Mucosa of stomach (tissue), 1 donor: ENCODE measurements around the gene ANKRD1.
"Not testable (repeated sequence)": the region's sequence is repeated elsewhere in the genome, so short reads cannot be mapped to it uniquely, and the experiment has no call there.

Experiments
- H3K27me3 ChIP-seq: one replicate; pipeline ENCODE4 v1.7.0; 2013; ENCODE audit warnings: mild to moderate bottlenecking, low read length; ENCODE audit not compliant: control insufficient read depth, insufficient read depth
- H3K36me3 ChIP-seq: one replicate; pipeline ENCODE4 v1.7.0; 2013; ENCODE audit warnings: low read length; ENCODE audit not compliant: control insufficient read depth, insufficient read depth
- H3K4me1 ChIP-seq: one replicate; pipeline ENCODE4 v1.7.0; 2013; ENCODE audit warnings: mild to moderate bottlenecking, low read length; ENCODE audit not compliant: control insufficient read depth, insufficient read depth
- H3K4me3 ChIP-seq: one replicate; pipeline ENCODE4 v1.7.0; 2013; ENCODE audit warnings: low read length
- H3K9ac ChIP-seq: one replicate; pipeline ENCODE4 v1.7.0; 2013; ENCODE audit warnings: mild to moderate bottlenecking, low read length, moderate library complexity
- H3K9me3 ChIP-seq: one replicate; pipeline ENCODE4 v1.7.0; 2013; ENCODE audit warnings: mild to moderate bottlenecking, low read length, moderate library complexity; ENCODE audit not compliant: control insufficient read depth
- donor health status: Pancreatic carcinoma.

The ANKRD1 gene

DNA sequence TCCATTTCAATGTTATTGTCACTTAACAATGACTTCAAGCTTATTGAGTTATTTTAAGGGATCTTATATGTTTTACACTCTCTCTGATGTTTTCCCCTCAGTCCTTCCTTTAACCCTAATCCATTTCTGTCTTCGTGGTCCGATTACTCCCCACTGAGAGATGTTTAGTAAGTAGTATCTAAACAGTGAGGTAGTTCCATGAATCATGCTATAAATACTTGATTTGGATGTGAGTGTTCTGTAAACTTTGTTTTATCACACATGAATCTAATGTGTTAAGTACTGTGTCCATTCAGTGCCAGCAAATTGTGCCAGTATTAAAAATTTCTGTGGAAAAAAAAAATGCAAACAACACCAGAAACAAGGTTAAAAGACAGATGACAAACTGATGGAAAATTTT is 30.5 kb downstream of the ANKRD1 start:
- H3K4me1 ChIP-seq, result peaks cover 17% of the 10 kb centered on the region
- no peaks in the 10 kb centered on the region for H3K36me3 ChIP-seq
- no peaks in the 10 kb centered on the region for H3K9me3 ChIP-seq
- no peak overlapping the region for H3K4me3 ChIP-seq
- H3K27me3 ChIP-seq, result no peaks in the 10 kb centered on the region
- H3K9ac ChIP-seq, result no peak overlapping the region

- Histone ChIP-seq H3K4me1 (peaks cover 24% of the 10 kb centered on the region), H3K9me3 (no peaks in the 10 kb centered on the region), H3K9ac (no peak overlapping the region), H3K4me3 (no peak overlapping the region), H3K36me3 (no peaks in the 10 kb centered on the region), H3K27me3 (no peaks in the 10 kb centered on the region)
These were observed 31.3 kb downstream of the ANKRD1 start for GRCh38 chr10:90889636-90890035.

GRCh38 chr10:90888387-90888786 is 32.5 kb downstream of the ANKRD1 start:
- H3K9me3 ChIP-seq, result no peaks in the 10 kb centered on the region
- H3K27me3 ChIP-seq, result no peaks in the 10 kb centered on the region
- H3K36me3 ChIP-seq, result no peaks in the 10 kb centered on the region
- H3K4me3 ChIP-seq, result no peak overlapping the region
- peaks cover 29% of the 10 kb centered on the region for H3K4me1 ChIP-seq
- H3K9ac ChIP-seq, result no peak overlapping the region

- Histone ChIP-seq H3K4me3 (no peak overlapping the region), H3K27me3 (no peaks in the 10 kb centered on the region), H3K9me3 (no peaks in the 10 kb centered on the region), H3K36me3 (no peaks in the 10 kb centered on the region), H3K4me1 (peaks cover 29% of the 10 kb centered on the region), H3K9ac (no peak overlapping the region)
These were observed 33.3 kb downstream of the ANKRD1 start for GRCh38 chr10:90887555-90887954.

GRCh38 chr10:90885176-90885575 is 35.7 kb downstream of the ANKRD1 start:
- no peaks in the 10 kb centered on the region for H3K27me3 ChIP-seq
- no peak overlapping the region for H3K4me3 ChIP-seq
- no peaks in the 10 kb centered on the region for H3K9me3 ChIP-seq
- no peak overlapping the region for H3K9ac ChIP-seq
- H3K4me1 ChIP-seq, result peaks cover 29% of the 10 kb centered on the region
- no peaks in the 10 kb centered on the region for H3K36me3 ChIP-seq

GRCh38 chr10:90884431-90884830 is 36.5 kb downstream of the ANKRD1 start:
- Histone ChIP-seq H3K4me3 (no peak overlapping the region), H3K36me3 (no peaks in the 10 kb centered on the region), H3K4me1 (peaks cover 29% of the 10 kb centered on the region), H3K9me3 (no peaks in the 10 kb centered on the region), H3K9ac (no peak overlapping the region), H3K27me3 (no peaks in the 10 kb centered on the region)

DNA sequence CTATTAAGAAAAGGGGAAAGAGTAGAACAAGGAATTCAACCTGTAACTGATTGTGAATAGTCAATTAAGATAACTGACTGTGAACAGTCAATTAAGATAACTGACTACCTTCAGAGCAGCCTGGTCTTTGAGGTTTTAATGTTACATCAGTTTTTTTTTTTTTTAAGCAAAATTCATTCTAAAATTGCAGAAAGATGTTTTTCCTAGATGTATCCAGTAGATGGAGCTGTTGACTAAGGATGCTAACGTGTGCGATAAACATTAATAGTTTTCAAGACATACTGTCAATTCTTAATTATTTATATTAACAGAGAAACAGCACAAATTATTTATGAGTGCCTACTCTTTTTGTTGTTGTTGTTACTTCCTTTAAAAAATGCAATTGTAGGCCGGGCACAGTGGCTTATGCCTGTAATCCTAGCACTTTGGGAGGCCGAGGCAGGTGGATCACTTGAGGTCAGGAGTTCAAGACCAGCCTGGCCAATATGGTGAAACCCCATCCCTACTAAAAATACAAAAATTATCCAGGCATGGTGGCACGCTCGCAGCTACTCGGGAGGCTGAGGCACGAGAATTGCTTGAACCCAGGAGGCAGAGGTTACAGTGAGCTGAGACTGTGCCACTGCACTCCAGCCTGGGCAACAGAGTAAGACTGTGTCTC is 40.7 kb downstream of the ANKRD1 start:
- not testable (repeated sequence) for H3K9me3 ChIP-seq

GRCh38 chr10:90879062-90879461 is 41.8 kb downstream of the ANKRD1 start:
- Histone ChIP-seq H3K27me3 (no peaks in the 10 kb centered on the region), H3K9ac (no peak overlapping the region), H3K4me3 (no peak overlapping the region), H3K4me1 (no peaks in the 10 kb centered on the region), H3K9me3 (no peaks in the 10 kb centered on the region), H3K36me3 (peaks cover 8% of the 10 kb centered on the region)

More for the DNA sequence above, 40.7 kb downstream of the ANKRD1 start:
- not testable (repeated sequence) for H3K27me3 ChIP-seq, H3K4me3 ChIP-seq, H3K9ac ChIP-seq, H3K36me3 ChIP-seq
- H3K4me1 ChIP-seq, result peaks cover 10% of the 10 kb centered on the region

- H3K27me3 ChIP-seq, result no peaks in the 10 kb centered on the region
- H3K36me3 ChIP-seq, result peaks cover 8% of the 10 kb centered on the region
- H3K4me3 ChIP-seq, result peak overlapping the region; percentile 91
- H3K9ac ChIP-seq, result peak overlapping the region; percentile 84
- H3K9me3 ChIP-seq, result no peaks in the 10 kb centered on the region
- peaks cover 20% of the 10 kb centered on the region for H3K4me1 ChIP-seq
These were observed 48.3 kb downstream of the ANKRD1 start for GRCh38 chr10:90872648-90873020.

DNA sequence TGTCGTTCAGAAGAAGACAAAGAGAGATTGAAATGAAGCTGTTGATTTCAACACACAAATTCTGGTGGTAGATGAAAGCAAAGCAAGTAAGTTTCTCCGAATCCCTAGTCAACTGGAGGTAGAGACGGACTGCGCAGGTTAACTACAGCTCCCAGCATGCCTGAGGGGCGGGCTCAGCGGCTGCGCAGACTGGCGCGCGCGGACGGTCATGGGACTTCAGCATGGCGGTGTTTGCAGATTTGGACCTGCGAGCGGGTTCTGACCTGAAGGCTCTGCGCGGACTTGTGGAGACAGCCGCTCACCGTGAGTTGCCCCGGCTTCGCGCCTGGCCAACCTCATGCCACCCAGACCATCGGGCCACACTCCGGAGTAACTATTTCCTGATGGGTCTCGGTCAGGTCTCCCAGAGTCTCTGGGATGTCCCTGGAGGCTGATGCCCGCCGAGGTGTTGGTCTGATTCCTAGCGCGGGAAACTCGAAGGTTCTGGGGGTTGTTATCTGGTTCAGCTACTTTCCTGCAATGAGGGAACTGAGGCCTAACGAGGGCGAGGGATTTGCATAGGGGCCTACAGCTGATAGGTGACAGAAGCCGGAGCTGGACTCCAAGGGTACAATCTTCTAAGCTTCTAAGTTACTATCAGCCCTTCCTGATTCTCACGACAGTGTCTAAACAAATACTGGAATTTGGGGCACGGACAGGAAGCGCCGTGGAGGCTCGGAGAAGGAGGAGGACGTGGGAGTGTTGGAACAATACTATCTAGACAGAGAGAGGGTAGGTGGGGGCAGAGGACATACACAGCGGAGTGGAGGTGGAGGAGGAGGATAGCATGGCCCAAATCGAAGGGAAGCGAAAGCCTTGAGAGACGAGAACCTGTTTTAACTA is 48.9 kb downstream of the ANKRD1 start, which contains the start of gene RPP30:
RPP30 (plus strand) TSS at position 209 of the 882 bp plus-strand sequence; CDS start at position 222, 13 bp downstream.
- peak within 1 kb of the TSS; percentile 91 for H3K4me3 ChIP-seq
- H3K36me3 ChIP-seq, result peaks cover 8% of the 10 kb centered on the region
- H3K27me3 ChIP-seq, result no peaks in the 10 kb centered on the region
- H3K4me1 ChIP-seq, result peaks cover 20% of the 10 kb centered on the region
- H3K9ac ChIP-seq, result peak within 1 kb of the TSS; percentile 84
- no peaks in the 10 kb centered on the region for H3K9me3 ChIP-seq

DNA sequence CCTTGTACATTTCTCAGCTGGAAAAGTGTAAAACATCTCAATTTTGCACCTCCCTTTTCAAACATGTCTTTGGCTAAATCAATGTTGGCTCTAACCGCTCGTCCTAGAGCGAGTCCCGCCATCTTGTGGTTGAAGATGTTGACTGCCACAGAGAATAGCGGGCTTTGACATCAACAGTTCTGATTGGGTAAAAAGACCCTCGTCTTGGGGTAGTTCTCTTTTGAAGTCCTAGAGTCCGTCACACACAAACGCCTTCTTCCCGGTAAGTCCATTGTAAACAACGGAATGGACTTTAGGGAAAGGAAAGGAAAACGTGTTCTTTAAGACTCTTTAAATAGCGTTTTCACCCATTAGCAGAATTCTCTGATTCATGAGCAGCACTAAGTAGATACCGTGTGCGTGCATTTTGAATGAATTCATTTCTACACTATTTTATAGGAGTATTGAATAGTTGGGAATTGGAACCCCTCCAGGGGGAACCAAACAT is 49.6 kb downstream of the ANKRD1 start:
- Histone ChIP-seq H3K36me3 (peaks cover 2% of the 10 kb centered on the region), H3K9ac (peak overlapping the region; percentile 84), H3K4me3 (peak overlapping the region; percentile 91), H3K4me1 (peaks cover 20% of the 10 kb centered on the region), H3K27me3 (no peaks in the 10 kb centered on the region), H3K9me3 (no peaks in the 10 kb centered on the region)

- H3K4me1 ChIP-seq, result peaks cover 4% of the 10 kb centered on the region
- H3K9me3 ChIP-seq, result no peaks in the 10 kb centered on the region
- H3K4me3 ChIP-seq, result no peak overlapping the region
- peaks cover 3% of the 10 kb centered on the region for H3K27me3 ChIP-seq
- no peak overlapping the region for H3K9ac ChIP-seq
- no peaks in the 10 kb centered on the region for H3K36me3 ChIP-seq
These were observed 54.8 kb downstream of the ANKRD1 start for GRCh38 chr10:90866050-90866598.
